Mesodermal cell (in vitro differentiated cells): ENCODE data around the gene CAPZA2.
"Not testable (repeated sequence)": the region's sequence is repeated elsewhere in the genome, so short reads cannot be mapped to it uniquely, and the experiment has no call there.

Source experiments
- H3K27ac ChIP-seq: 2 replicates; pipeline ENCODE4 v1.7.0; 2013; ENCODE audit warnings: mild to moderate bottlenecking, low read depth, low read length, moderate library complexity; ENCODE audit not compliant: severe bottlenecking
- H3K36me3 ChIP-seq: 2 replicates; pipeline ENCODE4 v1.7.1; 2013; ENCODE audit warnings: mild to moderate bottlenecking, low read length, moderate library complexity; ENCODE audit not compliant: control insufficient read depth, insufficient read depth
- H3K4me1 ChIP-seq: one replicate; pipeline ENCODE4 v1.7.1; 2013; ENCODE audit warnings: mild to moderate bottlenecking, low read length; ENCODE audit not compliant: insufficient read depth, control insufficient read depth, poor library complexity, severe bottlenecking
- H3K4me3 ChIP-seq: 2 replicates; pipeline ENCODE4 v1.7.0; 2013; ENCODE audit warnings: low read length, control low read depth, mild to moderate bottlenecking; ENCODE audit not compliant: insufficient read depth, poor library complexity, severe bottlenecking; ENCODE audit errors: extremely low read depth
- H3K9me3 ChIP-seq: 2 replicates; pipeline ENCODE4 v1.7.1; 2013; ENCODE audit warnings: mild to moderate bottlenecking, low read length, moderate library complexity; ENCODE audit not compliant: control insufficient read depth
- WGBS, 2 experiments: methylation state at CpG; one replicate each; pipeline ENCODE4 v1.1.5; 2013; ENCODE audit warnings: missing lambda C conversion rate in 2 of 2; ENCODE audit not compliant: insufficient coverage in 2 of 2; 5-methylcytosine and 5-hydroxymethylcytosine counted together

CAPZA2 gene

DNA sequence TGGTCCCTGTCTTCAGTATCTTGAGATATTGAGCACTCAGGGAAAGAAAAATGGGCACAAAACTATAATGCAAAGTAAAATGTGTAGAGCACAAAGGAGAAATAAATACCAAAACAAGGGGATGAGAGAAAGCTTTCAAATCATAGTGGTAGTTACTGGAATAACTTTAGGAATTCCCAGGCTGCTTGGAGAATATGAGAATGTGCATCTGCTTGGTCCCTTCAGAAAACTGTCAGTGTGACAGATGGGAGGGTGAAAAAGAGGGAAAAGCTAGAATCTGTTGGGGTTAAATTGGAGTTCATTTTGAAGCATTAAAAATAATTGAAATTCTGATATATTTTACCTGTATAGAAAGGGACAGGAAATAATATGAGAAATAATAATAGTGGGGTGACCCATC is 106.2 kb downstream of the CAPZA2 start:
- Histone ChIP-seq H3K9me3 (no peaks in the 10 kb centered on the region), H3K4me1 (no peaks in the 10 kb centered on the region), H3K4me3 (no peak overlapping the region), H3K27ac (no peak overlapping the region), H3K36me3 (no peaks in the 10 kb centered on the region)

DNA sequence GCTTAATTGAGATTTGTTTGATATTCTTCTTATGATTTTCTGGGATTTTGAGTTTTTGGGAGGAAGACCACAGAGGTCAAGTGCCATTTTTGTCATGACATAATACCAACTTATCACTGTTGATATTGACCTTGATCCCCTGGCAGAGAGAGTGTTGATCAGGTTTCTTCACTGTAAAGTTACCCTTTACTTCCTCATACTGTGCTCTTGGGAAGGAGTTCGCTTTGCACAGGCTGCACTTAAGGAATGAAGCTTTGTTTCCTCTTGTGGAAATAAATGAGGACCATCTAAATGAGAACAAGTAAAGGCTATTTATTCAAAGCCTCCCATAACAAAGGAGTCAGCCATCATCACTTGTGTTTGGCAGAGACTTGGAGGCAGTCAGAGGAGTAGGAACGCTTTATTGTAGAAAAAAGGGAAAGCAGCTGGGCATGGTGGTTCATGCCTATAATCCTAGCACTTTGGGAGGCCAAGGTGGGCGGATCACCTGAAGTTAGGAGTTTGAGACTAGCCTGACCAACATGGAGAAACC is 107.0 kb downstream of the CAPZA2 start:
- WGBS, 2 experiments: 93 to 100% methylated on average over 1 to 2 of the region's 3 CpGs
- H3K4me1 ChIP-seq: no peaks in the 10 kb centered on the region
- peaks cover under 1% of the 10 kb centered on the region for H3K36me3 ChIP-seq
- no peaks in the 10 kb centered on the region for H3K9me3 ChIP-seq
- H3K4me3 ChIP-seq: no peak overlapping the region
- H3K27ac ChIP-seq: no peak overlapping the region

DNA sequence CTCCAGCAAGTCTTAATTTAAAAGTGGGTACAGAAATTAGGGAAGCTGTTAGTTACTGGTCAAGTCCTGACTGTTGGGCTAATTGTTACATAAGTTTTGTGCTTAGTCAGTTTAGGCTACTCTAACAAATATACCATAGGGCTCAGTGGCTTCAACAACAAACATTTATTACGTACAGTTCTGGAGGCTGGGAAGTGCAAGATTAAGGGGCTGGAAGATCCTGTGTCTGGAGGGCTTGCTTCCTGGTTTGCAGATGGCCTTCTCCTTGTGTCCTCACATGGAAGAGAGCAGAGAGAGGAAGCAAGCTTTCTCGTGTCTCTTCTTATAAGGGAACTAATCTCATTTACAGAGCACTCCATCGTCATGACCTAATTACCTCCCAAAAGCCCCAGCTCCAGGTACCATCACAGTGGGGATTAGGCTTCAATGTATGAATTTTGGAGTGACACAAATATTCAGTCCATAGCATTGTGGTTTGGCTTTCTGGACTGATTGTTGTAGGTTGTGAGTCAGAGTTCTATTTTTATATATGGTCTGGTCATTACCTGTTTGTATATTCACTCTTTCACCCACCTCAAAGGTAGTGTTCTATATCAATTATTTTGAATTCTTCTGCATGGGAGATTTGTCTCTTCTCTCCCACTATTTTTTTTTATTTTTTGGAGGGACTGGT is 108.0 kb downstream of the CAPZA2 start:
- Histone ChIP-seq H3K27ac (no peak overlapping the region), H3K4me1 (no peaks in the 10 kb centered on the region), H3K4me3 (no peak overlapping the region), H3K9me3 (no peaks in the 10 kb centered on the region), H3K36me3 (peaks cover 2% of the 10 kb centered on the region)
- WGBS, 2 experiments: no CpG with 5 or more reads among the region's 3 CpGs

DNA sequence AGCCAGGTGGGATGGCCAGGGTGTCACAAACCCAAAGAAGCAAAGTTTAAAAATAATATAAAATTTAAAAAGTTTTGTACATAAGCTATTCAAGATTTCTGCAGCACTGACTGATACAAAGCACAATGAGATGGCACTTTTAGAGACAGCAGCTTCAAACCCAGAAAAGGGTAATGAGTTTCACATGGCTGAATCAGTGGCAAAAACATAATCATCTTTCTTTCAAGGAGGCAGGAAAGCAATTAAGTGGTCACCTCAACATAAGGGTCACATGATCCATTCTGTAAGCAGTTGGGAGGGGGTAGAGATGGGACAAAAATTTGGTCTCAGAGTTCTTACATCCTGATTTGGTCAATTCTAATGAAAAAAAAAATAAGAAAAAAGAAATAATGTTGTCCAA is 108.8 kb downstream of the CAPZA2 start:
- H3K9me3 ChIP-seq, H3K4me1 ChIP-seq, H3K36me3 ChIP-seq, H3K27ac ChIP-seq, H3K4me3 ChIP-seq: not testable (repeated sequence)
